ENCODE data around the gene SHB.

SHB gene

GRCh38 chr9:37956423-37956820, 112.6 kb downstream of the SHB start:
- DNase-seq = no peak

GRCh38 chr9:37955781-37956422, 113.1 kb downstream of the SHB start:
- no peak for DNase-seq

GRCh38 chr9:37954581-37954981, 114.4 kb downstream of the SHB start:
- DNase-seq = no peak

GRCh38 chr9:37953775-37954437, 115.1 kb downstream of the SHB start:
- DNase-seq = peak in 1 of 56 donors; percentile 72

- no peak for DNase-seq
Observed at GRCh38 chr9:37953206-37953774, 115.7 kb downstream of the SHB start.

- no peak for DNase-seq
Observed at GRCh38 chr9:37952731-37953130, 116.3 kb downstream of the SHB start.

GRCh38 chr9:37951671-37952449, 117.2 kb downstream of the SHB start:
- no peak for DNase-seq

GRCh38 chr9:37950561-37950960, 118.5 kb downstream of the SHB start:
- no peak for DNase-seq

GRCh38 chr9:37949576-37949975, 119.5 kb downstream of the SHB start:
- DNase-seq = no peak

GRCh38 chr9:37948417-37948980, 120.5 kb downstream of the SHB start:
- DNase-seq = no peak

- DNase-seq = no peak
Observed at GRCh38 chr9:37947977-37948376, 121.0 kb downstream of the SHB start.

- no peak for DNase-seq
Observed at GRCh38 chr9:37947471-37947870, 121.6 kb downstream of the SHB start.

GRCh38 chr9:37946971-37947370, 122.1 kb downstream of the SHB start:
- no peak for DNase-seq

- DNase-seq = no peak
Observed at GRCh38 chr9:37946041-37946440, 123.0 kb downstream of the SHB start.

GRCh38 chr9:37944671-37945481, 124.2 kb downstream of the SHB start:
- DNase-seq = no peak

GRCh38 chr9:37944266-37944650, 124.8 kb downstream of the SHB start:
- DNase-seq = no peak

- peak in 11 of 56 donors; percentile 16 to 68 (median 33) for DNase-seq
Observed at GRCh38 chr9:37943345-37944265, 125.4 kb downstream of the SHB start.

- no peak for DNase-seq
Observed at GRCh38 chr9:37942621-37943344, 126.2 kb downstream of the SHB start.

GRCh38 chr9:37941253-37941652, 127.8 kb downstream of the SHB start:
- no peak for DNase-seq
